Activated gamma-delta T cell treated with Interleukin-2 at 50 U/mL for 16 hours (primary cell): ENCODE results near the gene RP2.

Source experiments
- DNase-seq: peaks from one replicate; pipeline ENCODE4 v3.0.0-alpha.2; 2020

The RP2 gene

DNA sequence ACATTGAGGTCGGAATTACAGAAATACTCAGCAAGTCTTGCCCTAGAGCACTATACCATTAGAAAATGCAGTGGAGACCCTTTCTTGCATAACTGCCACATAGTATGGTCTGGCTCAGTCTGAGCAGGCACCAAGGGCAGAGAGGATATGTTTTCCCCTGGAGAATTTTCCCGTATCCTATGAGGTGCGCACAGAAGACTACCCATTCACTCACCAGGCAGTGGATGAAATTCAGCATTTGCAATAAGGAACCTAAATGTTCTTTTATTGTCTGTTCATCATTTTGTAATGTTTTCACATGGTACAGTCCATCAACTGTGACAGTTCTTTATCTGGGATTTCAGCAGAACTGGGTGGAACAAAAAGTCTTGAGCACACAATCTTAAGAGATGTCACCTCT is 90.9 kb downstream of the RP2 start:
- DNase-seq = no peak

GRCh38 chrX:46929439-46930261 is 92.8 kb downstream of the RP2 start:
- no peak for DNase-seq
